NB4 (cell line): ENCODE measurements around the gene ZNF714.

Source experiments
- DNase-seq: peaks from one replicate; pipeline ENCODE4 v3.0.0; 2010; ENCODE audit warnings: low read depth
- H3K4me3 ChIP-seq: one replicate; pipeline ENCODE4 v1.5.1; 2011; ENCODE audit warnings: mild to moderate bottlenecking, low read depth, low read length, moderate library complexity
- CTCF ChIP-seq: IDR thresholded peaks from one replicate; pipeline ENCODE4 v1.5.1; 2012; ENCODE audit warnings: low read depth, low read length
- MAX ChIP-seq: IDR thresholded peaks from 2 replicates; pipeline ENCODE4 v1.6.1; 2011; ENCODE audit warnings: low read depth, low read length
- MYC ChIP-seq: IDR thresholded peaks from 2 replicates; pipeline ENCODE4 v1.6.1; 2011; ENCODE audit warnings: low read depth, low read length
- POLR2A ChIP-seq: IDR thresholded peaks from 2 replicates; pipeline ENCODE4 v1.6.1; 2011; ENCODE audit warnings: mild to moderate bottlenecking; ENCODE audit not compliant: insufficient read length; ENCODE audit errors: extremely low read depth

The ZNF714 gene

DNA sequence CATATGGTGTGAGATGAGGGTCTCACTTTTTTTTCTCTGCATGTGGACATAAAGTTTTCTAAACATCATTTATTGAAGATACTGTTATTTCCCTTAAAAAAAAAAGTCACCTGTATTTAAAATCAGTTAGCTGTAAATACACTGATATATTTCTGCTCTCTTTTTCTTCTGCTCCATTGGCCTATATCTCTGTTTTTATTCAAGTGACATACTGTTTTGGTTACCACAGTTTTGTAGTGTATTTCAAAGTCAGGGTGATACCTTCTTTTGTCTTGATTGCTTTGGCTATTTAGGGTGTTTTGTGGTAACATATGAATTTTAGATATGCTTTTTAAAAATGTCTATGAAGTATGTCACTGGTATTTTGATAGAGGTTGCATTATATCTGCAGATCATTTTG lies 44.1 kb downstream of the ZNF714 start:
- no peak for TF ChIP-seq POLR2A
- no peak for TF ChIP-seq MAX
- TF ChIP-seq MYC: no peak
- TF ChIP-seq CTCF: no peak
- H3K4me3 ChIP-seq: no peak overlapping the region
- no peak for DNase-seq

DNA sequence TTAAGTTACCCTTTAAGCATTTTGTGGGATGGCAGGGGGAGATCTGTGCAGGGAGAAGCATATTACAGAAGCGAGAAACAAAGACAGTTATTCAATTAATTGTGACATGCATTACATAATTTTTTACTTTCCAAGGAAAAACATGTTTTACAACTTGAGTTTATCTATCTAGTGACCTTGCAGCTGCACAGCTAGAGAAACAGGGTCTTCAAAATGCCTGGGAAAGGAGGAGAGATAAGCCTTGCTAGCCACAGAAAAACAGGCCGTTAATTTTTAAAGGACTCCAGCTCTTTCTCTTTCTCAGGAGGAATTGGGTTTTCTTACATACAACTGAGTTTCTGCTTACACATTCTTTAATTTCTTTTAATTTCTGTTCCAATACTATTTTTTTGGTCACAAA lies 45.0 kb downstream of the ZNF714 start:
- no peak for DNase-seq
- H3K4me3 ChIP-seq: no peak overlapping the region
- TF ChIP-seq MYC (no peak), POLR2A (no peak), CTCF (no peak), MAX (no peak)

- DNase-seq: no peak
- no peak overlapping the region for H3K4me3 ChIP-seq
- TF ChIP-seq CTCF: no peak
- no peak for TF ChIP-seq MAX
- no peak for TF ChIP-seq POLR2A
- no peak for TF ChIP-seq MYC
These were observed 45.9 kb downstream of the ZNF714 start for GRCh38 chr19:21127898-21128297.

GRCh38 chr19:21128901-21129698 lies 47.1 kb downstream of the ZNF714 start:
- H3K4me3 ChIP-seq: no peak overlapping the region
- no peak for DNase-seq
- TF ChIP-seq CTCF (no peak), MYC (no peak), POLR2A (no peak), MAX (no peak)

GRCh38 chr19:21130097-21130775 lies 48.2 kb downstream of the ZNF714 start:
- no peak for DNase-seq
- TF ChIP-seq MYC: no peak
- no peak for TF ChIP-seq POLR2A
- no peak for TF ChIP-seq CTCF
- TF ChIP-seq MAX: no peak
- no peak overlapping the region for H3K4me3 ChIP-seq
